OCI-LY3 (cell line): Measurements from ENCODE around the gene ULK1.

Experiments used
- H2AFZ ChIP-seq: fragments of 200-600, 300-600 bp; shearing (Covaris generic); 2 replicates; pipeline ENCODE4 v1.6.0; 2014; ENCODE audit warnings: antibody characterized with exemption, low read depth, low read length
- H3K27ac ChIP-seq: fragments of 200-600, 300-600 bp; sonication (generic); 2 replicates; pipeline ENCODE4 v1.5.1; 2014; ENCODE audit warnings: mild to moderate bottlenecking, low read length, moderate library complexity, mixed read lengths
- H3K27me3 ChIP-seq: fragments of 200-600, 300-600 bp; sonication (generic); 2 replicates; pipeline ENCODE4 v1.6.1; 2014; ENCODE audit warnings: low read depth, low read length, mixed read lengths
- H3K36me3 ChIP-seq: fragments of 200-600, 300-600 bp; sonication (generic); replicated peaks from 2 replicates; pipeline ENCODE3; 2014; ENCODE audit warnings: low read depth, low read length, mixed read lengths
- H3K4me1 ChIP-seq: fragments of 300-600, 200-600 bp; sonication (generic); 2 replicates; pipeline ENCODE4 v1.6.1; 2014; ENCODE audit warnings: low read length, mixed read lengths
- H3K4me2 ChIP-seq: fragments of 200-600, 300-600 bp; sonication (generic); 2 replicates; pipeline ENCODE4 v1.6.1; 2014; ENCODE audit warnings: low read length, mixed read lengths
- H3K4me3 ChIP-seq: fragments of 300-600, 200-600 bp; sonication (generic); 2 replicates; pipeline ENCODE4 v1.5.1; 2014; ENCODE audit warnings: antibody characterized with exemption, mild to moderate bottlenecking, low read length, moderate library complexity
- H3K79me2 ChIP-seq: fragments of 300-600, 200-600 bp; shearing (Covaris generic); 2 replicates; pipeline ENCODE4 v1.6.1; 2014; ENCODE audit warnings: mild to moderate bottlenecking, low read length, mixed read lengths
- H3K9ac ChIP-seq: fragments of 300-600, 200-600 bp; shearing (Covaris generic); 2 replicates; pipeline ENCODE4 v1.6.0; 2014; ENCODE audit warnings: mild to moderate bottlenecking, low read length, moderate library complexity
- H3K9me3 ChIP-seq: fragments of 200-600, 300-600 bp; shearing (Covaris generic); 2 replicates; pipeline ENCODE4 v1.6.1; 2014; ENCODE audit warnings: low read length, mixed read lengths; ENCODE audit not compliant: insufficient read depth
- H4K20me1 ChIP-seq: fragments of 200-600, 300-600 bp; sonication (generic); 2 replicates; pipeline ENCODE4 v1.6.1; 2016; ENCODE audit warnings: low read length, mixed read lengths; ENCODE audit not compliant: insufficient read depth
- EZH2phosphoT487 ChIP-seq: fragments of 200-600 bp; shearing (Covaris generic); IDR thresholded peaks from 2 replicates; pipeline ENCODE4 v1.6.1; 2018; ENCODE audit warnings: antibody characterized with exemption, mixed run types, low read depth
- TF ChIP-seq, protein P1 (sequence below): fragments of 200-600, 300-600 bp; sonication (generic); IDR thresholded peaks from 2 replicates; pipeline ENCODE4 v1.5.1; 2014; ENCODE audit warnings: antibody characterized with exemption, low read length, low read depth

ULK1 gene

DNA sequence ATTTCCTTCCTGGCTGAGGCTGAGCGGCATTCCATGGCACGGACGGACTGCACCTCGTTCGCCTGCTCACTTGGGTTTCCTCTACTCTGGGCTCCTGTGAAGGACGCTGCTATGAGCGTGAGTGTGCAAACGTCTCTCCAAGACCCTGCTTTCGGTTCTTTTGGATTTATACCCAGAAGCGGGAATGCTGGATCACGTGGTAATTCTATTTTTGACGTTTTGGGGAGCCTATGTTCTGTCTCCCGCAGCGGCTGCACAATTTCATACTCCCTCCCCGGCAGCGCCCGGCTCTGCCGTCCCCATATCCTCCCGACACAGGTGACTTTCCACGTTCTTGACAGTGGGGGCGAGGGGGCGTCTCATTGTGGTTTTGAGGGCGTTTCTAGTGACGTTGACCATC lies 45.7 kb upstream of the ULK1 start:
- Histone ChIP-seq H3K27ac (no peak overlapping the region), H3K9ac (no peak overlapping the region), H3K4me2 (no peak overlapping the region), H3K9me3 (no peaks in the 10 kb centered on the region), H3K36me3 (no peaks in the 10 kb centered on the region), H3K79me2 (no peaks in the 10 kb centered on the region), H4K20me1 (no peaks in the 10 kb centered on the region), H3K4me1 (peaks cover 5% of the 10 kb centered on the region; the same call in 1 of the 2 replicates), H3K27me3 (0 out of 2 replicates have a peak, but pooled peaks cover 4% of the 10 kb centered on the region), H2AFZ (no peak overlapping the region), H3K4me3 (no peak overlapping the region)
- no peak for TF ChIP-seq EZH2phosphoT487
- TF ChIP-seq, protein P1, sequence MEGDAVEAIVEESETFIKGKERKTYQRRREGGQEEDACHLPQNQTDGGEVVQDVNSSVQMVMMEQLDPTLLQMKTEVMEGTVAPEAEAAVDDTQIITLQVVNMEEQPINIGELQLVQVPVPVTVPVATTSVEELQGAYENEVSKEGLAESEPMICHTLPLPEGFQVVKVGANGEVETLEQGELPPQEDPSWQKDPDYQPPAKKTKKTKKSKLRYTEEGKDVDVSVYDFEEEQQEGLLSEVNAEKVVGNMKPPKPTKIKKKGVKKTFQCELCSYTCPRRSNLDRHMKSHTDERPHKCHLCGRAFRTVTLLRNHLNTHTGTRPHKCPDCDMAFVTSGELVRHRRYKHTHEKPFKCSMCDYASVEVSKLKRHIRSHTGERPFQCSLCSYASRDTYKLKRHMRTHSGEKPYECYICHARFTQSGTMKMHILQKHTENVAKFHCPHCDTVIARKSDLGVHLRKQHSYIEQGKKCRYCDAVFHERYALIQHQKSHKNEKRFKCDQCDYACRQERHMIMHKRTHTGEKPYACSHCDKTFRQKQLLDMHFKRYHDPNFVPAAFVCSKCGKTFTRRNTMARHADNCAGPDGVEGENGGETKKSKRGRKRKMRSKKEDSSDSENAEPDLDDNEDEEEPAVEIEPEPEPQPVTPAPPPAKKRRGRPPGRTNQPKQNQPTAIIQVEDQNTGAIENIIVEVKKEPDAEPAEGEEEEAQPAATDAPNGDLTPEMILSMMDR = no peak

GRCh38 chr12:131849700-131850553 lies 44.5 kb upstream of the ULK1 start:
- Histone ChIP-seq H3K27ac (no peak overlapping the region), H3K4me3 (no peak overlapping the region), H3K79me2 (no peaks in the 10 kb centered on the region), H3K9me3 (no peaks in the 10 kb centered on the region), H4K20me1 (no peaks in the 10 kb centered on the region), H3K9ac (no peak overlapping the region), H3K4me2 (no peak overlapping the region), H2AFZ (no peak overlapping the region), H3K36me3 (no peaks in the 10 kb centered on the region), H3K27me3 (0 out of 2 replicates have a peak, but pooled peaks cover 4% of the 10 kb centered on the region), H3K4me1 (peaks cover 5% of the 10 kb centered on the region; the same call in 1 of the 2 replicates)
- no peak for TF ChIP-seq EZH2phosphoT487
- TF ChIP-seq, protein P1 = no peak

DNA sequence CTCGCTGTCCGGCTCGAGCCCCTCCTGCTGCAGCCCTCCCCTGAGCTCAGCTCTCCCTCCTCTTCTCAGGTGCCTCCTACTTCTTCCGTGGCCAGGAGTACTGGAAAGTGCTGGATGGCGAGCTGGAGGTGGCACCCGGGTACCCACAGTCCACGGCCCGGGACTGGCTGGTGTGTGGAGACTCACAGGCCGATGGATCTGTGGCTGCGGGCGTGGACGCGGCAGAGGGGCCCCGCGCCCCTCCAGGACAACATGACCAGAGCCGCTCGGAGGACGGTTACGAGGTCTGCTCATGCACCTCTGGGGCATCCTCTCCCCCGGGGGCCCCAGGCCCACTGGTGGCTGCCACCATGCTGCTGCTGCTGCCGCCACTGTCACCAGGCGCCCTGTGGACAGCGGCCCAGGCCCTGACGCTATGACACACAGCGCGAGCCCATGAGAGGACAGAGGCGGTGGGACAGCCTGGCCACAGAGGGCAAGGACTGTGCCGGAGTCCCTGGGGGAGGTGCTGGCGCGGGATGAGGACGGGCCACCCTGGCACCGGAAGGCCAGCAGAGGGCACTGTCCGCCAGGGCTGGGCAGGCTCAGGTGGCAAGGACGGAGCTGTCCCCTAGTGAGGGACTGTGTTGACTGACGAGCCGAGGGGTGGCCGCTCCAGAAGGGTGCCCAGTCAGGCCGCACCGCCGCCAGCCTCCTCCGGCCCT lies 43.4 kb upstream of the ULK1 start:
- no peak overlapping the region for H3K27ac ChIP-seq
- TF ChIP-seq, protein P1 = no peak
- TF ChIP-seq EZH2phosphoT487 = no peak
- H2AFZ ChIP-seq = no peak overlapping the region
- peaks cover 5% of the 10 kb centered on the region; the same call in 1 of the 2 replicates for H3K4me1 ChIP-seq
- H4K20me1 ChIP-seq = no peaks in the 10 kb centered on the region
- H3K36me3 ChIP-seq = no peaks in the 10 kb centered on the region
- no peaks in the 10 kb centered on the region for H3K9me3 ChIP-seq
- H3K79me2 ChIP-seq = no peaks in the 10 kb centered on the region
- no peak overlapping the region for H3K4me3 ChIP-seq
- H3K27me3 ChIP-seq = 0 out of 2 replicates have a peak, but pooled peaks cover 4% of the 10 kb centered on the region
- H3K9ac ChIP-seq = no peak overlapping the region
- H3K4me2 ChIP-seq = no peak overlapping the region
